Calu3 (cell line): ENCODE results near the gene AQP3. TPM values are rescaled to one million over a fixed set of nuclear protein-coding genes. Genes with fewer than 3 reads are reported as not detected.

ENCODE experiments used
- BruUV-seq: library from RNA; stranded (reverse); fragments of 400-500 nt; replicated peaks from 2 replicates; lab custom pipeline; 2021; lab: Mats Ljungman, UMichigan
- CTCF ChIA-PET: fragments of 300-600 bp; sonication (Branson Sonifier 250); formaldehyde crosslinking; loops from one replicate; lab custom pipeline; 2022; ENCODE audit warnings: antibody characterized with exemption; lab: Charles Lee
- DNase-seq: peaks from one replicate; pipeline ENCODE4 v3.0.0; 2022
- H3K27ac Mint-ChIP-seq: one replicate; pipeline ENCODE4 v1.8.0; 2022; ENCODE audit warnings: mixed read lengths; ENCODE audit not compliant: unreplicated experiment
- H3K27me3 Mint-ChIP-seq: one replicate; pipeline ENCODE4 v1.8.0; 2022; ENCODE audit warnings: mixed read lengths; ENCODE audit not compliant: unreplicated experiment
- H3K36me3 Mint-ChIP-seq: one replicate; pipeline ENCODE4 v1.8.0; 2022; ENCODE audit warnings: mild to moderate bottlenecking, moderate library complexity, mixed read lengths; ENCODE audit not compliant: insufficient read depth, unreplicated experiment
- H3K4me1 Mint-ChIP-seq: one replicate; pipeline ENCODE4 v1.8.0; 2022; ENCODE audit warnings: mild to moderate bottlenecking, low read depth, mixed read lengths; ENCODE audit not compliant: unreplicated experiment
- H3K4me3 Mint-ChIP-seq: one replicate; pipeline ENCODE4 v1.8.0; 2022; ENCODE audit warnings: mild to moderate bottlenecking, low read depth, moderate library complexity, mixed read lengths; ENCODE audit not compliant: unreplicated experiment
- H3K9me3 Mint-ChIP-seq: one replicate; pipeline ENCODE4 v1.8.0; 2022; ENCODE audit warnings: low read depth, mixed read lengths; ENCODE audit not compliant: unreplicated experiment
- intact Hi-C: fragments of 100-400 bp; cut with micrococcal nuclease; formaldehyde crosslinking; loops from one replicate; pipeline ENCODE4 v1.10.0; 2022; ENCODE audit not compliant: unreplicated experiment
- total RNA-seq: library from RNA; stranded (reverse); gene quantifications from 2 replicates; pipeline ENCODE4 v1.2.3, GENCODE V29; 2022
- TF ChIP-seq, protein P1 (sequence below): fragments of 200-600 bp; IDR thresholded peaks from one replicate; pipeline ENCODE4 v1.8.0; 2022; ENCODE audit warnings: antibody characterized with exemption; ENCODE audit not compliant: unreplicated experiment

AQP3 gene
- total RNA-seq, 1 experiment from 2014 or later = 4.6 TPM

GRCh38 chr9:33442125-33442524 is 5.3 kb downstream of the AQP3 start:
- Mint-ChIP-seq H3K9me3 (no peaks in the 10 kb centered on the region), H3K4me3 (no peak overlapping the region), H3K27ac (no peak overlapping the region), H3K27me3 (no peaks in the 10 kb centered on the region), H3K4me1 (peaks cover 35% of the 10 kb centered on the region), H3K36me3 (peaks cover 8% of the 10 kb centered on the region)
- BruUV-seq = no TSS peak
- TF ChIP-seq, protein P1, sequence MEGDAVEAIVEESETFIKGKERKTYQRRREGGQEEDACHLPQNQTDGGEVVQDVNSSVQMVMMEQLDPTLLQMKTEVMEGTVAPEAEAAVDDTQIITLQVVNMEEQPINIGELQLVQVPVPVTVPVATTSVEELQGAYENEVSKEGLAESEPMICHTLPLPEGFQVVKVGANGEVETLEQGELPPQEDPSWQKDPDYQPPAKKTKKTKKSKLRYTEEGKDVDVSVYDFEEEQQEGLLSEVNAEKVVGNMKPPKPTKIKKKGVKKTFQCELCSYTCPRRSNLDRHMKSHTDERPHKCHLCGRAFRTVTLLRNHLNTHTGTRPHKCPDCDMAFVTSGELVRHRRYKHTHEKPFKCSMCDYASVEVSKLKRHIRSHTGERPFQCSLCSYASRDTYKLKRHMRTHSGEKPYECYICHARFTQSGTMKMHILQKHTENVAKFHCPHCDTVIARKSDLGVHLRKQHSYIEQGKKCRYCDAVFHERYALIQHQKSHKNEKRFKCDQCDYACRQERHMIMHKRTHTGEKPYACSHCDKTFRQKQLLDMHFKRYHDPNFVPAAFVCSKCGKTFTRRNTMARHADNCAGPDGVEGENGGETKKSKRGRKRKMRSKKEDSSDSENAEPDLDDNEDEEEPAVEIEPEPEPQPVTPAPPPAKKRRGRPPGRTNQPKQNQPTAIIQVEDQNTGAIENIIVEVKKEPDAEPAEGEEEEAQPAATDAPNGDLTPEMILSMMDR = no peak
- CTCF ChIA-PET = interaction anchor here (1.5 kb wide), 1 partner anchor 11 kb away, joined by 8 read pairs; no protein-coding TSS in a partner anchor
- no peak for DNase-seq
- intact Hi-C loops = no loop called here

- TF ChIP-seq, protein P1 = no peak
- intact Hi-C loops = no loop called here
- CTCF ChIA-PET = interaction anchor here (1.6 kb wide), 1 partner anchor 12 kb away, joined by 5 read pairs; no protein-coding TSS in a partner anchor
These were observed 6.8 kb downstream of the AQP3 start for GRCh38 chr9:33440609-33441008.

DNA sequence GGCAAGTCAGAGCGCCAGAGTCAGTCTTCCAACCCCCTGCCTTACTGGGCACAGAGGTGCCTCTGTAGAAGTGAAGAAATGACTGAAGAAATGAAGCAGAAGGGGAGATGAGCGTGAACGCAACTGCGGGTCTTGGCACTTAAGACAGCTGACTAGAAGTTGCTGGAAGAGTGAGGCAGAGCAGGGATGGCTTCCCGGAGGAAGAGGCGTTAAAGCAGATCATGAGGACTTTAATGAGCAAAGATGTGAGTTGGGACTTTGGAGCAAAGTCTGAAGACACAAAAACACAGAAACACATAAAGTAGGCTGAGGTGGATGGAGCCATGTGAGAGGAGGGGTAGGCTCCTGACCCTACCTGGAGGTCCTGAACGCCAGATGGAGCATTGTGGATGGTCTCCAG is 7.2 kb downstream of the AQP3 start:
- H3K4me3 Mint-ChIP-seq = no peak overlapping the region
- no peaks in the 10 kb centered on the region for H3K36me3 Mint-ChIP-seq
- CTCF ChIA-PET = interaction anchor here (1.6 kb wide), 1 partner anchor 12 kb away, joined by 5 read pairs; no protein-coding TSS in a partner anchor
- intact Hi-C loops = no loop called here
- H3K27ac Mint-ChIP-seq = no peak overlapping the region
- TF ChIP-seq, protein P1 = no peak
- no TSS peak for BruUV-seq
- H3K27me3 Mint-ChIP-seq = no peaks in the 10 kb centered on the region
- peaks cover 16% of the 10 kb centered on the region for H3K4me1 Mint-ChIP-seq
- no peaks in the 10 kb centered on the region for H3K9me3 Mint-ChIP-seq
- no peak for DNase-seq

More at GRCh38 chr9:33440609-33441008, 6.8 kb downstream of the AQP3 start:
- H3K9me3 Mint-ChIP-seq = no peaks in the 10 kb centered on the region
- no peaks in the 10 kb centered on the region for H3K36me3 Mint-ChIP-seq
- DNase-seq = no peak
- no peak overlapping the region for H3K27ac Mint-ChIP-seq
- H3K4me3 Mint-ChIP-seq = no peak overlapping the region
- no TSS peak for BruUV-seq
- H3K4me1 Mint-ChIP-seq = peaks cover 20% of the 10 kb centered on the region
- H3K27me3 Mint-ChIP-seq = no peaks in the 10 kb centered on the region

GRCh38 chr9:33439731-33440130 is 7.7 kb downstream of the AQP3 start:
- TF ChIP-seq, protein P1 = no peak
- H3K27me3 Mint-ChIP-seq = no peaks in the 10 kb centered on the region
- CTCF ChIA-PET = interaction anchor here (1.6 kb wide), 1 partner anchor 13 kb away, joined by 5 read pairs; no protein-coding TSS in a partner anchor
- no peak for DNase-seq
- intact Hi-C loops = no loop called here
- H3K27ac Mint-ChIP-seq = no peak overlapping the region
- no peaks in the 10 kb centered on the region for H3K36me3 Mint-ChIP-seq
- peaks cover 11% of the 10 kb centered on the region for H3K4me1 Mint-ChIP-seq
- H3K4me3 Mint-ChIP-seq = no peak overlapping the region
- BruUV-seq = no TSS peak
- no peaks in the 10 kb centered on the region for H3K9me3 Mint-ChIP-seq
